Ovary (tissue), 3 donors: ENCODE data around the gene INPP5E.

Experiments
- POLR2A ChIP-seq: fragments of 450-650 bp; IDR thresholded peaks from one replicate; pipeline ENCODE4 v1.6.1; 2017; ENCODE audit warnings: antibody characterized with exemption, mild to moderate bottlenecking, moderate library complexity
- TF ChIP-seq, protein P1 (sequence below), 3 donors: fragments of 450-650 bp in 2 of 3; fragments of 200-600 bp in 1 of 3; IDR thresholded peaks; one replicate each; pipeline versions ENCODE4 v1.5.1 to v1.8.0; 2016 to 2022; ENCODE audit warnings: antibody characterized with exemption in 3 of 3, mild to moderate bottlenecking in 1 of 3
- donor health status: DM: no; HTN: no; CAD: no.

DNA sequence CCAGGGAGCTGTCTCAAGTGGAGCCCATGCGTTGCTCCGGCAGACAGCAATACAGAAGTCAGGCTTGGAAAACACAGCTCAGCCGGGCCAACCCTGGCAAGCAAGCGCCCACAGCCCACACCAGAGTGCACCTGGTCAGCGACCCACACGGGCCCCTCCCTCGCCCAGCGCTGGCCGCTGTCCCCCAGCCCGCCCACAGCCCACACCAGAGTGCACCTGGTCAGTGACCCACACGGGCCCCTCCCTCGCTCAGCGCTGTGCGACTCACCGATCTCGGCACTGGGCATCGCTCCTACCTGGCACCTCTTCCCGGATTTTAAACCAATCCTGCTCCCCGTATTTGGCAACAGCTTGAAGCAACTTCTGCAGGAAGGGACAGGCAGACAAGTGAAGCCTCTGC lies 52.4 kb downstream of the INPP5E start:
- TF ChIP-seq, protein P1, sequence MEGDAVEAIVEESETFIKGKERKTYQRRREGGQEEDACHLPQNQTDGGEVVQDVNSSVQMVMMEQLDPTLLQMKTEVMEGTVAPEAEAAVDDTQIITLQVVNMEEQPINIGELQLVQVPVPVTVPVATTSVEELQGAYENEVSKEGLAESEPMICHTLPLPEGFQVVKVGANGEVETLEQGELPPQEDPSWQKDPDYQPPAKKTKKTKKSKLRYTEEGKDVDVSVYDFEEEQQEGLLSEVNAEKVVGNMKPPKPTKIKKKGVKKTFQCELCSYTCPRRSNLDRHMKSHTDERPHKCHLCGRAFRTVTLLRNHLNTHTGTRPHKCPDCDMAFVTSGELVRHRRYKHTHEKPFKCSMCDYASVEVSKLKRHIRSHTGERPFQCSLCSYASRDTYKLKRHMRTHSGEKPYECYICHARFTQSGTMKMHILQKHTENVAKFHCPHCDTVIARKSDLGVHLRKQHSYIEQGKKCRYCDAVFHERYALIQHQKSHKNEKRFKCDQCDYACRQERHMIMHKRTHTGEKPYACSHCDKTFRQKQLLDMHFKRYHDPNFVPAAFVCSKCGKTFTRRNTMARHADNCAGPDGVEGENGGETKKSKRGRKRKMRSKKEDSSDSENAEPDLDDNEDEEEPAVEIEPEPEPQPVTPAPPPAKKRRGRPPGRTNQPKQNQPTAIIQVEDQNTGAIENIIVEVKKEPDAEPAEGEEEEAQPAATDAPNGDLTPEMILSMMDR (IDR thresholded peaks at IDR 0.05), result no peak
- TF ChIP-seq POLR2A, result no peak
